GM12878 (cell line): Measurements from ENCODE around the gene GVQW3. TPM values are rescaled to one million over a fixed set of nuclear protein-coding genes. Genes with fewer than 3 reads are reported as not detected.
A peak's percentile ranks its signal among the peaks of the same experiment; 100 is the strongest.

Experiments
- ATF7 ChIP-seq: fragments of 450-650 bp; IDR thresholded peaks from 2 replicates; pipeline ENCODE4 v1.6.1; 2016; ENCODE audit warnings: low read depth, mild to moderate bottlenecking
- BACH1 ChIP-seq: fragments of 450-650 bp; IDR thresholded peaks from 2 replicates; pipeline ENCODE4 v1.6.1; 2017; ENCODE audit warnings: mild to moderate bottlenecking, borderline replicate concordance
- BCL11A ChIP-seq: IDR thresholded peaks from 2 replicates; pipeline ENCODE4 v1.6.1; 2011; ENCODE audit warnings: low read depth, low read length
- JUNB ChIP-seq: IDR thresholded peaks from 2 replicates; pipeline ENCODE4 v1.6.1; 2016; ENCODE audit warnings: antibody characterized with exemption, mild to moderate bottlenecking
- KDM1A ChIP-seq: fragments of 200-600 bp; sonication (generic); IDR thresholded peaks from 2 replicates; pipeline ENCODE4 v1.6.1; 2016; ENCODE audit warnings: borderline replicate concordance
- MLLT1 ChIP-seq: fragments of 450-650 bp; IDR thresholded peaks from 2 replicates; pipeline ENCODE4 v1.6.1; 2016; ENCODE audit warnings: mild to moderate bottlenecking
- MTA3 ChIP-seq: IDR thresholded peaks from 2 replicates; pipeline ENCODE4 v1.6.1; 2012; ENCODE audit warnings: low read length, inconsistent platforms, borderline replicate concordance
- MXI1 ChIP-seq: fragments of 150-350 bp; IDR thresholded peaks from 2 replicates; pipeline ENCODE4 v1.6.1; 2011; ENCODE audit warnings: low read depth, mild to moderate bottlenecking, inconsistent platforms, low read length, improper control_type of control experiment
- PBX3 ChIP-seq: IDR thresholded peaks from 2 replicates; pipeline ENCODE4 v1.6.1; 2011; ENCODE audit warnings: mild to moderate bottlenecking, low read depth, low read length, moderate library complexity; ENCODE audit not compliant: insufficient replicate concordance
- PML ChIP-seq: IDR thresholded peaks from 2 replicates; pipeline ENCODE4 v1.6.1; 2012; ENCODE audit warnings: low read length, inconsistent platforms
- RAD21 ChIP-seq: IDR thresholded peaks from 2 replicates; pipeline ENCODE4 v1.6.1; 2011; ENCODE audit warnings: mild to moderate bottlenecking, low read depth, low read length, moderate library complexity; ENCODE audit not compliant: insufficient read depth
- REST ChIP-seq: IDR thresholded peaks from 2 replicates; pipeline ENCODE4 v1.6.1; 2012; ENCODE audit warnings: mild to moderate bottlenecking, low read depth, low read length
- SMARCA5 ChIP-seq: fragments of 450-650 bp; IDR thresholded peaks from 2 replicates; pipeline ENCODE4 v1.6.1; 2017; ENCODE audit warnings: mild to moderate bottlenecking
- STAT1 ChIP-seq: fragments of 450-650 bp; conservative IDR thresholded peaks from 2 replicates; pipeline ENCODE4 v1.6.1; 2014; ENCODE audit warnings: antibody characterized with exemption, mild to moderate bottlenecking
- TBL1XR1 ChIP-seq: IDR thresholded peaks from 2 replicates; pipeline ENCODE4 v1.6.1; 2012; ENCODE audit warnings: low read depth, low read length, improper control_type of control experiment
- ZNF384 ChIP-seq: IDR thresholded peaks from 2 replicates; pipeline ENCODE4 v1.6.1; 2012; ENCODE audit warnings: low read depth, mild to moderate bottlenecking, low read length, improper control_type of control experiment, borderline replicate concordance
- ZNF622 ChIP-seq: fragments of 450-650 bp; IDR thresholded peaks from 2 replicates; pipeline ENCODE4 v1.6.1; 2017; ENCODE audit warnings: mild to moderate bottlenecking, inconsistent platforms
- ZZZ3 ChIP-seq: IDR thresholded peaks from 2 replicates; pipeline ENCODE4 v1.6.1; 2011; ENCODE audit warnings: low read depth; ENCODE audit not compliant: control insufficient read depth, insufficient read length
- polyA plus RNA-seq, 11 experiments: library from polyadenylated mRNA; depleted of rRNA in 4 of 11; unstranded in 6 of 11; stranded (reverse) in 5 of 11; fragments of >200 nt; fragmentation: Nextera tagmentation in 4 of 11; fragmentation: Illumina TruSeq in 1 of 11; extraction: Ambion mirVana in 4 of 11; extraction: Trizol in 1 of 11; gene quantifications; 1 replicate in 1 of 11; 2 replicates in 10 of 11; pipeline versions ENCODE4 v1.2.1 to v1.2.3, GENCODE V29; 2011 to 2016; ENCODE audit warnings: inconsistent platforms in 2 of 11, missing spikeins in 2 of 11, low read depth in 1 of 11
- total RNA-seq, 4 experiments: library from RNA; depleted of rRNA in 3 of 4; stranded (reverse); fragments of >200 nt in 3 of 4; fragmentation: Illumina TruSeq in 1 of 4; extraction: Trizol in 1 of 4; gene quantifications; 2 replicates each; pipeline versions ENCODE4 v1.2.1 to v1.2.3, GENCODE V29; 2013 to 2021
- TF ChIP-seq, protein P1 (sequence below): fragments of 150-350 bp; IDR thresholded peaks from 2 replicates; pipeline ENCODE4 v1.6.1; 2014; ENCODE audit warnings: mild to moderate bottlenecking, low read depth, low read length

GVQW3 gene
- total and polyA plus RNA-seq, 10 of the 15 experiments (the other 5 are each of a cell fraction or from before 2014, with no cell fraction given): 0.13 to 3.3 (median 1.7) TPM

DNA sequence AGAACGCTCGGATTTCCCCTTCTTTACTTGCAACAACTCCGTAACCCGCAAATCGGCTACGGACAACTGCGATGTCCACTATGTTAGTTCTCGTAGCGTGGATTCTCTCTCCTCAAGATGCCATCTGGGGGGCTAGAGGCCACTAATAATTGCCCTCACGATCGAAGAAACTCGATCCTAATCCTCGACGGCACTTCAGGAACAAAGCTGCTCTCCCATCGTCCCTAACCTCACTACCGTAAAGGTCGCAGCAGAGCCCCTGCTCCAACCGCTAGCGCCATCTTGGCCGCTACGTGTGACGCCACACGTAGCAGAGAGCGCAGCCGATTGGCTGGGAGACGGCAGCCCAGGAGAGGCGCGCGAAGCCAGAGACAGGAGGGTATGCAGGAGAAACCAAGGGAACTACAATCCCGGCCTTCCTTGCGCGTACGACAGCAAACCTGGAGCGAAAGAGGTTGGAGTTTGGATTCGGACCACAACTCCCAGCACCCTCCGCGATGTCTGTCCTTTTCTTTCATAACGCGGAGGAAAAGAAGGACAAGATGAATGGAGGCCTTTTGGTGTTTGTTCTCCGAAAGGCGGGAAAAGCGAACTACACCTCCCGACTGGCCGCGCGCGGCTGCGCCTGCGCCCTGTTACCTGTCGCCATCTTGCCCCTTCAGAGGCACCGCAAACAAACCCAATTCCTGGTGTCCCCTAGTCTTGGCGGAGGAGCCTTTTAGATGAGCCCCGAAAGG, 63.4 kb downstream of the GVQW3 start, which contains the start of gene EMSY (continued):
- TF ChIP-seq REST (no peak), TBL1XR1 (no peak; the same call in 1 of the 2 replicates), PML (peak; percentile 98), ZZZ3 (no peak), SMARCA5 (no peak), BCL11A (no peak), PBX3 (no peak), ZNF384 (no peak), ZNF622 (no peak), STAT1 (peak; percentile 83; the same call in 1 of the 2 replicates), MLLT1 (peak; percentile 75), MTA3 (no peak), BACH1 (peak; percentile 82; the same call in 1 of the 2 replicates), MXI1 (no peak; the same call in 1 of the 2 replicates), JUNB (no peak; the same call in 1 of the 2 replicates), KDM1A (no peak), ATF7 (peak; percentile 84), RAD21 (no peak)
- TF ChIP-seq, protein P1, sequence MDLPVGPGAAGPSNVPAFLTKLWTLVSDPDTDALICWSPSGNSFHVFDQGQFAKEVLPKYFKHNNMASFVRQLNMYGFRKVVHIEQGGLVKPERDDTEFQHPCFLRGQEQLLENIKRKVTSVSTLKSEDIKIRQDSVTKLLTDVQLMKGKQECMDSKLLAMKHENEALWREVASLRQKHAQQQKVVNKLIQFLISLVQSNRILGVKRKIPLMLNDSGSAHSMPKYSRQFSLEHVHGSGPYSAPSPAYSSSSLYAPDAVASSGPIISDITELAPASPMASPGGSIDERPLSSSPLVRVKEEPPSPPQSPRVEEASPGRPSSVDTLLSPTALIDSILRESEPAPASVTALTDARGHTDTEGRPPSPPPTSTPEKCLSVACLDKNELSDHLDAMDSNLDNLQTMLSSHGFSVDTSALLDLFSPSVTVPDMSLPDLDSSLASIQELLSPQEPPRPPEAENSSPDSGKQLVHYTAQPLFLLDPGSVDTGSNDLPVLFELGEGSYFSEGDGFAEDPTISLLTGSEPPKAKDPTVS: no peak
